KMS-11 (cell line): ENCODE measurements around the gene SMPD3.

Experiments used
- H2AFZ ChIP-seq: fragments of 200-600 bp; sonication (generic); 2 replicates; pipeline ENCODE4 v1.6.1; 2016; ENCODE audit warnings: antibody characterized with exemption, mixed run types, low read depth
- H3K27ac ChIP-seq: fragments of 200-600 bp; sonication (generic); 2 replicates; pipeline ENCODE4 v1.6.1; 2016; ENCODE audit warnings: mild to moderate bottlenecking, mixed run types
- H3K27me3 ChIP-seq: fragments of 200-600 bp; sonication (generic); 2 replicates; pipeline ENCODE4 v1.6.1; 2017; ENCODE audit warnings: mild to moderate bottlenecking, low read depth, mixed run types, moderate library complexity; ENCODE audit not compliant: insufficient read depth
- H3K36me3 ChIP-seq: fragments of 200-600 bp; sonication (generic); 2 replicates; pipeline ENCODE4 v1.6.1; 2017; ENCODE audit warnings: mild to moderate bottlenecking, mixed run types; ENCODE audit not compliant: insufficient read depth
- H3K4me1 ChIP-seq: fragments of 200-600 bp; sonication (generic); 2 replicates; pipeline ENCODE4 v1.6.1; 2016; ENCODE audit warnings: mild to moderate bottlenecking, low read depth, mixed run types; ENCODE audit not compliant: poor library complexity, severe bottlenecking
- H3K4me2 ChIP-seq: fragments of 200-600 bp; sonication (generic); 2 replicates; pipeline ENCODE4 v1.7.0; 2016; ENCODE audit warnings: mild to moderate bottlenecking, mixed run types
- H3K4me3 ChIP-seq: fragments of 200-600 bp; sonication (generic); IDR thresholded peaks from 2 replicates; pipeline ENCODE4 v1.6.1; 2017; ENCODE audit warnings: low read depth, low read length, mixed read lengths; ENCODE audit not compliant: insufficient read depth
- H3K79me2 ChIP-seq: fragments of 200-600 bp; sonication (generic); 2 replicates; pipeline ENCODE4 v1.6.1; 2016; ENCODE audit warnings: low read depth, mixed run types; ENCODE audit not compliant: insufficient read depth
- H3K9ac ChIP-seq: fragments of 200-600 bp; sonication (generic); 2 replicates; pipeline ENCODE4 v1.6.1; 2016; ENCODE audit warnings: mild to moderate bottlenecking, mixed run types
- H4K20me1 ChIP-seq: fragments of 200-600 bp; sonication (generic); 2 replicates; pipeline ENCODE4 v1.6.1; 2016; ENCODE audit warnings: mild to moderate bottlenecking, mixed run types; ENCODE audit not compliant: insufficient read depth
- TF ChIP-seq, protein P1 (sequence below): fragments of 200-600 bp; sonication (generic); conservative IDR thresholded peaks from 2 replicates; pipeline ENCODE4 v1.6.1; 2017; ENCODE audit warnings: low read depth, mild to moderate bottlenecking, antibody characterized with exemption, low read length, moderate library complexity, mixed read lengths

The SMPD3 gene

DNA sequence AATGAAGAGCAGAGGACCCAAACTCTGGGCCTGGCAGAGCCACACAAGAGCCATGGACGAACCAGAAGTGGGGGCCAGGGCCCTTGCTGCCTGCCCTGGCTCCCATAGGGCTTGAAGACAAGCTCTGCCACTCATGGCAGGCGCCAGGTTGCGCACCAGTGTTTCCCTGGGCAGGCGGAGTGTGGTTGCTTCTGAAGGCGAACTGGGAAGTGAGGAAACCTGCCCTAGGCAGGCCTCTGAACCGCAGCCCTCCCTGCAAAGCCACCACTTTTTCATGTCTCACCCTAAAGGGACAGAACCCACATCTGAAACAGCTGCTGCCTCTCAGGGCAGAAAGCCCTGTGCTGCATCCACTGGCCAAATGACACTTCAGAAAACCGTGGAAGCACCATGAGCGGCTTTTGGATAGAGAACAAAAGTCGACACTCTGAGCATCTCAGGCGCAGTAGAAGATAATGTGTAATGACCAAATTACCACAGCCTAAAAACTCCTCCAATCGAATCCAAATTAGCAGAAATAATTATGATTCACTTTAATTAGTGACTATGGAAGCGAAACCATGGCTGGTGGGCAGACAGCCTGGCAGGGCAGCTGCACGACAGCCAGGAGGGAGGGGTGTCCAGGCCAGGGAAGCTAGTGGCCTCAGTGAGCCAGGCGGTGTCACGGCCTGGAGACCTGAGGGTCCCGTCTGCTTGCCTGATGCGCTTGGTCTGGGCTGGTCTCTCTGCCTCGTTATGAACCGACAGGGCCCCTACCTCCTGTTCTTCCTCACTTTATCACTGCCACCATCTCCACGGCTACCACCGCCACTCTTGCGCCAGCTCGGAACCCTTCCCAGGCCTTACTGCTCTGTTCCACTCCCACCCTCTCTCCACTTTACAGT, 78.4 kb downstream of the SMPD3 start:
- peaks cover 77% of the 10 kb centered on the region for H3K4me1 ChIP-seq
- H3K9ac ChIP-seq, result peak overlapping the region; percentile 67
- peak overlapping the region; percentile 3; the same call in 1 of the 2 replicates for H2AFZ ChIP-seq
- TF ChIP-seq, protein P1, sequence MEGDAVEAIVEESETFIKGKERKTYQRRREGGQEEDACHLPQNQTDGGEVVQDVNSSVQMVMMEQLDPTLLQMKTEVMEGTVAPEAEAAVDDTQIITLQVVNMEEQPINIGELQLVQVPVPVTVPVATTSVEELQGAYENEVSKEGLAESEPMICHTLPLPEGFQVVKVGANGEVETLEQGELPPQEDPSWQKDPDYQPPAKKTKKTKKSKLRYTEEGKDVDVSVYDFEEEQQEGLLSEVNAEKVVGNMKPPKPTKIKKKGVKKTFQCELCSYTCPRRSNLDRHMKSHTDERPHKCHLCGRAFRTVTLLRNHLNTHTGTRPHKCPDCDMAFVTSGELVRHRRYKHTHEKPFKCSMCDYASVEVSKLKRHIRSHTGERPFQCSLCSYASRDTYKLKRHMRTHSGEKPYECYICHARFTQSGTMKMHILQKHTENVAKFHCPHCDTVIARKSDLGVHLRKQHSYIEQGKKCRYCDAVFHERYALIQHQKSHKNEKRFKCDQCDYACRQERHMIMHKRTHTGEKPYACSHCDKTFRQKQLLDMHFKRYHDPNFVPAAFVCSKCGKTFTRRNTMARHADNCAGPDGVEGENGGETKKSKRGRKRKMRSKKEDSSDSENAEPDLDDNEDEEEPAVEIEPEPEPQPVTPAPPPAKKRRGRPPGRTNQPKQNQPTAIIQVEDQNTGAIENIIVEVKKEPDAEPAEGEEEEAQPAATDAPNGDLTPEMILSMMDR, result no peak
- H3K79me2 ChIP-seq, result no peaks in the 10 kb centered on the region
- peak overlapping the region; percentile 91 for H3K4me2 ChIP-seq
- H4K20me1 ChIP-seq, result no peaks in the 10 kb centered on the region
- no peak overlapping the region for H3K4me3 ChIP-seq
- H3K27ac ChIP-seq, result peak overlapping the region; percentile 94
- no peaks in the 10 kb centered on the region for H3K27me3 ChIP-seq
- no peaks in the 10 kb centered on the region for H3K36me3 ChIP-seq

DNA sequence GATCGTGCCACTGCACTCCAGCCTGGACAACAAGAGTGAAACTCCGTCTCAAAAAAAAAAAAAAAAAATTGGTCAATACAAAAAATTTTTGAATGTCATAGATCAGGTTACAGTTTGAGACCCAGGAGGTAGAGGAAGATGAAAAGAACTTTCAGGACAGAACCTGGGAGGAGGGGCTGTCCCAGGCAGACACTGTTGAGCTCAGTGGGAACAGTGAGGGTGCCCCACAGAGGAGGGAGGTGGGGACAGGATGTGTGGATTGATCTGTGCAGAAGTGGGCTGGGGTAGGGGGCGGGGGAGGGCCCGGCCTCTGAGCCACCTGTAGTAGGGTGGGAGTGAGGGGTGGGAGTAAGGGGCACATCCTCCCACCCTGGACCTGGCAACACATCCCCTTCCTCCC, 79.1 kb downstream of the SMPD3 start:
- H3K27me3 ChIP-seq, result no peaks in the 10 kb centered on the region
- no peaks in the 10 kb centered on the region for H3K79me2 ChIP-seq
- H3K4me3 ChIP-seq, result no peak overlapping the region
- peak overlapping the region; percentile 3; the same call in 1 of the 2 replicates for H2AFZ ChIP-seq
- no peaks in the 10 kb centered on the region for H4K20me1 ChIP-seq
- H3K4me2 ChIP-seq, result peak overlapping the region; percentile 91
- peak overlapping the region; percentile 67 for H3K9ac ChIP-seq
- TF ChIP-seq, protein P1, result no peak
- peaks cover 77% of the 10 kb centered on the region for H3K4me1 ChIP-seq
- H3K27ac ChIP-seq, result peak overlapping the region; percentile 94
- no peaks in the 10 kb centered on the region for H3K36me3 ChIP-seq

DNA sequence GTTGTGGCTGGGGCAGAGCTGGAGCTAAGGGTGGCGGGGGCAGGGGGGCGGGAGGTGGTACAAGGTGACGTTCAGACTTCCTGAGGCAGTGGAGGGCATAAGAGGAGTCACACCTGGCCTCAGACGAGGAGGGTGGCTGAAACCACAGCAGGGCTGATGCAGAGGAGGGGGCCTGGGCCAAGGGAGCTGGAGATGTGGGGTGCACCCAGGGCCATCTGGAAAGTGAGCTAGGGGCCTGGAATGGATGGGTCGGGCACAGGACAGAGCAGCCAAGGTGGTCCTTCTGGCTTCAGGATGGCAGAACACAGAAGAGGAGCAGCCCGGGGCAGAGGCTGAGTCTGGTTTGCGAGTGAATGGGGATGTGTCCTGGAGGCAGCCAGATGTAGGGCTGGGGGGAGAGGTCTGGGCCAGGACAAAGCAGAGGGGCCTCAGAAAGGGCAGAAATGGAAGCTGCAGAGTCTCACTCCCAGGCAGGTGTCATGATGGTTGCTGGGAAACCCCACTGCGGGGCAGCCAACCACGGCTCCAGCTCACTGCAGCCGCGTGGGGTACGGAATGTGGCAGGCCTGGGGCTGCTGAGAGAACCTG, 79.9 kb downstream of the SMPD3 start:
- Histone ChIP-seq H3K4me2 (peak overlapping the region; percentile 91), H2AFZ (no peak overlapping the region), H3K36me3 (no peaks in the 10 kb centered on the region), H3K27me3 (no peaks in the 10 kb centered on the region), H3K4me1 (peaks cover 77% of the 10 kb centered on the region), H4K20me1 (no peaks in the 10 kb centered on the region), H3K79me2 (no peaks in the 10 kb centered on the region), H3K27ac (peak overlapping the region; percentile 94), H3K4me3 (no peak overlapping the region), H3K9ac (peak overlapping the region; percentile 67)
- TF ChIP-seq, protein P1, result no peak

DNA sequence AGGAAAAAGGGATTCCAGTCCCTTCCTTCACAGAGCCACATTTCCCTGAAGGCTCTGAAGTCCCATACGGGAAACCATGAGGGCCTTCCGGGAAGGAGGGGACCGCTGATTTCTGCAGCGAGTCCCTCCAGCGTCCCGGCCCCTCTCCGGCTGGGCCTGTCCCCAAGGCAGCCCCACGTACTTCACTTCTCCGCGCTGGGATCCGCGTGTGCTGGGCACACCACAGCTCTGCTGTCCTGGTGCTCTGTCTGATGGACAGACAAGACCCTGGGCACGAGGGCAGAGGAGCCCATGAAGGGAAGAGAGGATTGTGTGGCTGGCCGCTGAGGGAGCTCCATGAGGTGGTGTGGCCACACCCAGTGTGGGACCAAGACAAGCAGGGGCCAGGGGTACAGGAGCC, 80.4 kb downstream of the SMPD3 start:
- Histone ChIP-seq H3K4me1 (peaks cover 72% of the 10 kb centered on the region), H3K4me3 (no peak overlapping the region), H3K27me3 (no peaks in the 10 kb centered on the region), H3K27ac (peak overlapping the region; percentile 94), H3K4me2 (peak overlapping the region; percentile 91), H2AFZ (peak overlapping the region; percentile 49; the same call in 1 of the 2 replicates), H3K79me2 (no peaks in the 10 kb centered on the region), H3K36me3 (no peaks in the 10 kb centered on the region), H3K9ac (peak overlapping the region; percentile 67), H4K20me1 (no peaks in the 10 kb centered on the region)
- TF ChIP-seq, protein P1, result no peak
